RWPE2 (cell line): Measurements from ENCODE around the gene JOSD2.

Source experiments
- ATAC-seq: fragments of 200-7000 bp; cut with Tn5 transposase; 3 replicates; pipeline ENCODE4 v1.9.1; 2021; ENCODE audit warnings: low read depth
- DNase-seq: peaks from one replicate; pipeline ENCODE4 v3.0.0-alpha.2; 2020; ENCODE audit warnings: low spot score
- H3K27ac ChIP-seq: fragments of 450-650 bp; 2 replicates; pipeline ENCODE4 v1.5.1; 2017; ENCODE audit warnings: mild to moderate bottlenecking; ENCODE audit not compliant: poor library complexity, severe bottlenecking
- H3K27me3 ChIP-seq: fragments of 250-450 bp; sonication (Bioruptor Pico); 2 replicates; pipeline ENCODE4 v1.5.1; 2021; ENCODE audit warnings: mild to moderate bottlenecking, moderate library complexity; ENCODE audit not compliant: insufficient read depth, poor library complexity, severe bottlenecking
- H3K36me3 ChIP-seq: fragments of 250-450 bp; sonication (Bioruptor Pico); 2 replicates; pipeline ENCODE4 v1.5.1; 2020; ENCODE audit warnings: low read depth, mild to moderate bottlenecking, moderate library complexity
- H3K4me1 ChIP-seq: fragments of 250-450 bp; sonication (Bioruptor Pico); 2 replicates; pipeline ENCODE4 v1.5.1; 2021; ENCODE audit warnings: mild to moderate bottlenecking, moderate library complexity; ENCODE audit not compliant: insufficient read depth, poor library complexity, severe bottlenecking
- H3K4me3 ChIP-seq: fragments of 250-450 bp; sonication (Bioruptor Pico); 2 replicates; pipeline ENCODE4 v1.5.1; 2021; ENCODE audit warnings: mild to moderate bottlenecking, moderate library complexity; ENCODE audit not compliant: severe bottlenecking
- H3K9me3 ChIP-seq: fragments of 250-450 bp; sonication (Bioruptor Pico); 2 replicates; pipeline ENCODE4 v1.5.1; 2021; ENCODE audit warnings: mild to moderate bottlenecking, moderate library complexity; ENCODE audit not compliant: severe bottlenecking
- CTCF ChIP-seq: fragments of 450-650 bp; IDR thresholded peaks from one replicate; pipeline ENCODE4 v1.5.1; 2017; ENCODE audit warnings: mild to moderate bottlenecking, moderate library complexity; ENCODE audit not compliant: poor library complexity, severe bottlenecking

The JOSD2 gene

GRCh38 chr19:50488389-50489194 is 22.4 kb downstream of the JOSD2 start:
- no peaks in the 10 kb centered on the region for H3K9me3 ChIP-seq
- H3K4me3 ChIP-seq, result no peak overlapping the region
- no peaks in the 10 kb centered on the region for H3K4me1 ChIP-seq
- DNase-seq, result no peak
- no peak for ATAC-seq
- H3K36me3 ChIP-seq, result no peaks in the 10 kb centered on the region
- peaks cover 21% of the 10 kb centered on the region for H3K27me3 ChIP-seq
- H3K27ac ChIP-seq, result no peak overlapping the region
- no peak for TF ChIP-seq CTCF

- H3K4me3 ChIP-seq, result no peak overlapping the region
- no peaks in the 10 kb centered on the region for H3K4me1 ChIP-seq
- TF ChIP-seq CTCF, result peak; percentile 39
- no peak for ATAC-seq
- no peaks in the 10 kb centered on the region for H3K36me3 ChIP-seq
- H3K27ac ChIP-seq, result no peak overlapping the region
- H3K9me3 ChIP-seq, result no peaks in the 10 kb centered on the region
- peaks cover 19% of the 10 kb centered on the region for H3K27me3 ChIP-seq
- DNase-seq, result no peak
These were observed 24.0 kb downstream of the JOSD2 start for GRCh38 chr19:50486823-50487515.

- ATAC-seq (no peak), DNase-seq (no peak)
- H3K4me3 ChIP-seq, result no peak overlapping the region
- no peaks in the 10 kb centered on the region for H3K9me3 ChIP-seq
- TF ChIP-seq CTCF, result no peak
- no peaks in the 10 kb centered on the region for H3K36me3 ChIP-seq
- no peaks in the 10 kb centered on the region for H3K4me1 ChIP-seq
- H3K27me3 ChIP-seq, result peaks cover 14% of the 10 kb centered on the region
- H3K27ac ChIP-seq, result no peak overlapping the region
These were observed 25.6 kb downstream of the JOSD2 start for GRCh38 chr19:50485284-50485955.

GRCh38 chr19:50482916-50483315 is 28.1 kb downstream of the JOSD2 start:
- no peaks in the 10 kb centered on the region for H3K4me1 ChIP-seq

More at GRCh38 chr19:50482916-50483315, 28.1 kb downstream of the JOSD2 start:
- Histone ChIP-seq H3K27ac (no peak overlapping the region), H3K9me3 (no peaks in the 10 kb centered on the region), H3K27me3 (peaks cover 5% of the 10 kb centered on the region), H3K4me3 (no peak overlapping the region), H3K36me3 (peaks cover 14% of the 10 kb centered on the region)
- no peak for ATAC-seq
- DNase-seq, result no peak
- no peak for TF ChIP-seq CTCF
